KBM-7 (cell line): Measurements from ENCODE around the gene PIGS.
"Not testable (repeated sequence)": the region's sequence is repeated elsewhere in the genome, so short reads cannot be mapped to it uniquely, and the experiment has no call there.

Experiments used
- DNase-seq: peaks from one replicate; pipeline ENCODE4 v3.0.0-alpha.2; 2015
- in situ Hi-C: fragments of 300-500 bp; cut with MboI; formaldehyde crosslinking; loops from 2 replicates; pipeline ENCODE4 v1.14.3; 2020; ENCODE audit warnings: low sequenced_read_pairs, low pct_unique_long_range_greater_than_20kb, mixed read lengths

PIGS gene

GRCh38 chr17:28580959-28581358 is 9.6 kb upstream of the PIGS start:
- DNase-seq = no peak
- in situ Hi-C loops = no loop called here

GRCh38 chr17:28579526-28579925 is 8.2 kb upstream of the PIGS start:
- no peak for DNase-seq
- in situ Hi-C loops = no loop called here

- no peak for DNase-seq
- in situ Hi-C loops = no loop called here
Observed at GRCh38 chr17:28578246-28579195, 7.2 kb upstream of the PIGS start.

GRCh38 chr17:28577466-28577824 is 6.1 kb upstream of the PIGS start:
- in situ Hi-C loops = no loop called here
- DNase-seq = no peak

- in situ Hi-C loops = no loop called here
Observed at GRCh38 chr17:28576758-28577465, 5.6 kb upstream of the PIGS start, which contains the start of gene ALDOC. Gene ALDOC, minus strand, starts transcription at chr17:28576895. Its CDS starts 1,363 bp downstream, at chr17:28575532.

GRCh38 chr17:28576016-28576415 is 4.7 kb upstream of the PIGS start:
- DNase-seq, in situ Hi-C loops: not testable (repeated sequence)

More at GRCh38 chr17:28576758-28577465, 5.6 kb upstream of the PIGS start, which contains the start of gene ALDOC:
- peak; percentile 94 for DNase-seq

- no peak for DNase-seq
- in situ Hi-C loops = no loop called here
Observed at GRCh38 chr17:28575126-28575795, 3.9 kb upstream of the PIGS start.

GRCh38 chr17:28574526-28574925 is 3.2 kb upstream of the PIGS start:
- DNase-seq = no peak
- in situ Hi-C loops = no loop called here

- no peak for DNase-seq
- in situ Hi-C loops = no loop called here
Observed at GRCh38 chr17:28573966-28574480, 2.7 kb upstream of the PIGS start.

GRCh38 chr17:28573521-28573920 is 2.2 kb upstream of the PIGS start:
- in situ Hi-C loops = no loop called here
- DNase-seq = no peak

- DNase-seq = no peak
- in situ Hi-C loops = no loop called here
Observed at GRCh38 chr17:28573040-28573380, 1.7 kb upstream of the PIGS start.

- in situ Hi-C loops = no loop called here
Observed at GRCh38 chr17:28572259-28573039, 1.1 kb upstream of the PIGS start.

GRCh38 chr17:28570716-28571360 is 486 bp downstream of the PIGS start:
- peak; percentile 46 for DNase-seq
- in situ Hi-C loops = no loop called here

More at GRCh38 chr17:28572259-28573039, 1.1 kb upstream of the PIGS start:
- no peak for DNase-seq

GRCh38 chr17:28569446-28569845 is 1.9 kb downstream of the PIGS start:
- in situ Hi-C loops = no loop called here
- DNase-seq = no peak

GRCh38 chr17:28567604-28568003 is 3.7 kb downstream of the PIGS start:
- DNase-seq = peak; percentile 77
- in situ Hi-C loops = no loop called here

- no peak for DNase-seq
- in situ Hi-C loops = no loop called here
Observed at GRCh38 chr17:28563475-28563874, 7.8 kb downstream of the PIGS start.

GRCh38 chr17:28555022-28555421 is 16.3 kb downstream of the PIGS start:
- DNase-seq = no peak
- in situ Hi-C loops = no loop called here

GRCh38 chr17:28554565-28554964 is 16.8 kb downstream of the PIGS start:
- DNase-seq = no peak
- in situ Hi-C loops = no loop called here
